ENCODE data around the gene PPP4R3A. TPM values are rescaled to one million over a fixed set of nuclear protein-coding genes. Genes with fewer than 3 reads are reported as not detected.

Gene PPP4R3A
- total and polyA plus RNA-seq, 10 of the 15 experiments (the other 5 are each of a cell fraction or from before 2014, with no cell fraction given) = 19.4 to 97.8 (median 62.9) TPM

DNA sequence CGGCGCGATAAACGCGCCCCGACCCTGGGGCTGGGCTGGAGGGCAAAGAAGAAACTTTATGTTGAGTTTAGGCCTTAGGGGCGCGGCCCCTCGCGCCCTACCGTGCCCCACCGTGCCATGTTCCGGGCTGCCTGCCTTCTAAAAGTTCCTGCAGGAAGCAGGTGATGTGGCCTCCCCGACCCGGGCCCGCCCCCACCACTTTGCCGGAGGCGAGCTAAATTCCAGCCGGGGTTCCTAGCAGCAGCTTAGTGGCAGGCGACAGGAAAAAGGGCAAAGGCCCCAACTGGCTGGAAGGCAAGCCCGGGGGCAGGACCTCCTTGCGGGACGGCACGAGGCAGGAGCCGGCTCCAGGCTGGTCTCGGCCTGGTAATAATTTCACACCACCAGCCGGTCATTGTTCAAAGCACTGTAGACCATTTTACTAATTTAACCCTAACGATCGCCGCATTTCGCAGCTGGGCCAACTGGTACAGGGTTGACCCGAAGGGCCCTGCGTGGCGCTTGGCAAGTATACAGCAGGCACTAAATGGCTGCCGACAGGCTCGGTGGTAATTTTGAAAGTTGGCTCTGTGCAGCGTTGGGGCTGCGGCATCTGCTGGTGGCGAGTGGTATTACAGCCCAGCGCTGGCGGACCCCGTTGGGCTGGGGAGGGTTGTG lies 91.6 kb downstream of the PPP4R3A start:
- SMC1A ChIA-PET (ENCODE audit: uncharacterized antibody, unreplicated experiment) = interaction anchor here (1.0 to 15.4 kb wide), 6 partner anchors 18 to 96 kb away, joined by 3 to 210 read pairs (median 152); no protein-coding TSS in a partner anchor
- H3K27me3 ChIP-seq (replicated peaks in 1 of 2; ENCODE audit: control insufficient read depth in 2 of 2, insufficient read depth in 2 of 2, low read length in 1 of 2) = no peaks in the 10 kb centered on the region
- TSS peak; percentile 50 for BruUV-seq (replicated peaks)
- DNase-seq (ENCODE audit: low read depth, low spot score) = no peak
- peak overlapping the region; percentile 61 for H3K27ac ChIP-seq (ENCODE audit: control insufficient read depth, insufficient read depth)
- H4K20me1 ChIP-seq (ENCODE audit: control insufficient read depth, insufficient read depth) = no peaks in the 10 kb centered on the region
- RAD21 ChIA-PET (ENCODE audit: unreplicated experiment) = interaction anchor here (0.6 to 10.0 kb wide), 15 partner anchors 9 to 358 kb away, joined by 3 to 236 read pairs (median 4); partner anchors contain the start of gene RPS6KA5
- CTCF ChIA-PET = interaction anchor here (0.6 to 19.0 kb wide), 22 partner anchors 9 to 578 kb away, joined by 3 to 242 read pairs (median 4); no protein-coding TSS in a partner anchor
- H2AFZ ChIP-seq (ENCODE audit: control insufficient read depth, low read depth, low read length) = peak overlapping the region; percentile 66
- H3K4me3 ChIP-seq = peak overlapping the region; percentile 43
- WGBS (ENCODE audit: insufficient coverage, insufficient replicate concordance, low lambda C conversion rate, missing lambda C conversion rate) = 1% methylated on average over 42 of the region's 42 CpGs
- peak; percentile 41 for FAIRE-seq
- POLR2A ChIA-PET = interaction anchor here (1.0 to 9.2 kb wide), 5 partner anchors 20 to 95 kb away, joined by 3 to 140 read pairs (median 6); no protein-coding TSS in a partner anchor
- H3K36me3 ChIP-seq (ENCODE audit: control insufficient read depth in 2 of 2, insufficient read depth in 2 of 2, low read length in 1 of 2) = peaks cover 1 to 11% of the 10 kb centered on the region in 2 experiments; a peak in 2 of 4 replicates
- H3K9me3 ChIP-seq (replicated peaks; ENCODE audit: control insufficient read depth, insufficient read depth, low read length) = no peaks in the 10 kb centered on the region
- intact Hi-C loops (cut with micrococcal nuclease; ENCODE audit: unreplicated experiment) (loop anchor here (1.0 to 5.0 kb wide), 3 partner anchors 95 to 242 kb away; partner anchors contain the start of gene GPR68), in situ Hi-C loops (cut with MboI) (no loop called here)
- peak overlapping the region; percentile 73 for H3K9ac ChIP-seq (ENCODE audit: control insufficient read depth, insufficient read depth, low read length)
- H3K4me1 ChIP-seq (ENCODE audit: control insufficient read depth, insufficient read depth, low read length) = peaks cover 26% of the 10 kb centered on the region
- peak; percentile 49 for ATAC-seq
- H3K79me2 ChIP-seq (ENCODE audit: control insufficient read depth, insufficient read depth, low read length) = peaks cover 44% of the 10 kb centered on the region
- peak overlapping the region; percentile 73 for H3K4me2 ChIP-seq (ENCODE audit: control insufficient read depth, insufficient read depth)
- TF ChIP-seq ZZZ3 (IDR thresholded peaks at IDR 0.05; ENCODE audit: control insufficient read depth, insufficient read length, low read depth) (no peak), POLR2AphosphoS5 (IDR thresholded peaks at IDR 0.05; ENCODE audit: low read length) (0 out of 2 replicates have a peak, but pooled peaks have one; percentile 28), E2F8 (IDR thresholded peaks at IDR 0.05; ENCODE audit: low read depth, partially characterized antibody) (no peak), EZH2 (IDR thresholded peaks at IDR 0.05; ENCODE audit: borderline replicate concordance, control insufficient read depth, low read depth, low read length) (no peak), NR2F1 (conservative IDR thresholded peaks at IDR 0.05) (no peak), GABPA (IDR thresholded peaks at IDR 0.05; ENCODE audit: low read depth) (no peak), ZNF622 (IDR thresholded peaks at IDR 0.05) (no peak), ETV6 (conservative IDR thresholded peaks at IDR 0.05 in 1 of 2, IDR thresholded peaks at IDR 0.05 in 1 of 2; ENCODE audit: borderline replicate concordance in 1 of 2, low read depth in 1 of 2) (no peak), JUNB (IDR thresholded peaks at IDR 0.05) (no peak), TCF7 (IDR thresholded peaks at IDR 0.05; ENCODE audit: borderline replicate concordance) (no peak), YY1 (IDR thresholded peaks at IDR 0.05; ENCODE audit: low read depth, low read length) (peak; percentile 91), CHD1 (IDR thresholded peaks at IDR 0.05; ENCODE audit: low read depth, low read length) (no peak), IKZF2 (IDR thresholded peaks at IDR 0.05) (no peak; a peak in 1 of 4 replicates), SMAD5 (IDR thresholded peaks at IDR 0.05; ENCODE audit: low read depth) (no peak), SIN3A (IDR thresholded peaks at IDR 0.05; ENCODE audit: low read depth, low read length) (no peak), ELK1 (IDR thresholded peaks at IDR 0.05; ENCODE audit: low read depth, low read length) (no peak), SUZ12 (IDR thresholded peaks at IDR 0.05; ENCODE audit: unreplicated experiment) (no peak), FOXK2 (IDR thresholded peaks at IDR 0.05) (no peak), DPF2 (IDR thresholded peaks at IDR 0.05) (no peak; the same call in 1 of the 2 replicates), LARP7 (IDR thresholded peaks at IDR 0.05) (no peak; the same call in 1 of the 2 replicates), NRF1 (conservative IDR thresholded peaks at IDR 0.05; ENCODE audit: low read depth, low read length) (no peak), PAX8 (IDR thresholded peaks at IDR 0.05) (no peak), HDAC6 (IDR thresholded peaks at IDR 0.05; ENCODE audit: unreplicated experiment) (no peak)

Measured in GM12878 (cell line).